Liver (tissue), 3 donors: ENCODE data around the gene SPP2.

Source experiments
- CTCF ChIP-seq: fragments of 150-350 bp; IDR thresholded peaks from 2 replicates; pipeline ENCODE4 v1.5.1; 2017; ENCODE audit warnings: improper control_type of control experiment, low read depth, low read length; ENCODE audit not compliant: missing input control
- JUND ChIP-seq, 2 donors: IDR thresholded peaks; 2 replicates each; pipeline ENCODE4 v1.6.1; 2016; ENCODE audit warnings: antibody characterized with exemption in 2 of 2
- RXRA ChIP-seq, 2 donors: IDR thresholded peaks; 2 replicates each; pipeline ENCODE4 v1.6.1; 2017 to 2018; ENCODE audit warnings: antibody characterized with exemption in 2 of 2, mild to moderate bottlenecking in 1 of 2
- TAF1 ChIP-seq: conservative IDR thresholded peaks from 2 replicates; pipeline ENCODE4 v1.6.1; 2016; ENCODE audit warnings: antibody characterized with exemption, mild to moderate bottlenecking
- donor health status: healthy.
- donor health status: healthy.

GRCh38 chr2:234083572-234084348 is 33.3 kb downstream of the SPP2 start:
- no peak for TF ChIP-seq CTCF
- no peak for TF ChIP-seq TAF1
- TF ChIP-seq RXRA (IDR thresholded peaks at IDR 0.05) = no peak
- TF ChIP-seq JUND (IDR thresholded peaks at IDR 0.05) = no peak
